ENCODE measurements around the gene GLIS2. TPM values are rescaled to one million over a fixed set of nuclear protein-coding genes. Genes with fewer than 3 reads are reported as not detected.

GLIS2 gene
- total RNA-seq, 1 experiment from 2014 or later = 22.1 TPM

DNA sequence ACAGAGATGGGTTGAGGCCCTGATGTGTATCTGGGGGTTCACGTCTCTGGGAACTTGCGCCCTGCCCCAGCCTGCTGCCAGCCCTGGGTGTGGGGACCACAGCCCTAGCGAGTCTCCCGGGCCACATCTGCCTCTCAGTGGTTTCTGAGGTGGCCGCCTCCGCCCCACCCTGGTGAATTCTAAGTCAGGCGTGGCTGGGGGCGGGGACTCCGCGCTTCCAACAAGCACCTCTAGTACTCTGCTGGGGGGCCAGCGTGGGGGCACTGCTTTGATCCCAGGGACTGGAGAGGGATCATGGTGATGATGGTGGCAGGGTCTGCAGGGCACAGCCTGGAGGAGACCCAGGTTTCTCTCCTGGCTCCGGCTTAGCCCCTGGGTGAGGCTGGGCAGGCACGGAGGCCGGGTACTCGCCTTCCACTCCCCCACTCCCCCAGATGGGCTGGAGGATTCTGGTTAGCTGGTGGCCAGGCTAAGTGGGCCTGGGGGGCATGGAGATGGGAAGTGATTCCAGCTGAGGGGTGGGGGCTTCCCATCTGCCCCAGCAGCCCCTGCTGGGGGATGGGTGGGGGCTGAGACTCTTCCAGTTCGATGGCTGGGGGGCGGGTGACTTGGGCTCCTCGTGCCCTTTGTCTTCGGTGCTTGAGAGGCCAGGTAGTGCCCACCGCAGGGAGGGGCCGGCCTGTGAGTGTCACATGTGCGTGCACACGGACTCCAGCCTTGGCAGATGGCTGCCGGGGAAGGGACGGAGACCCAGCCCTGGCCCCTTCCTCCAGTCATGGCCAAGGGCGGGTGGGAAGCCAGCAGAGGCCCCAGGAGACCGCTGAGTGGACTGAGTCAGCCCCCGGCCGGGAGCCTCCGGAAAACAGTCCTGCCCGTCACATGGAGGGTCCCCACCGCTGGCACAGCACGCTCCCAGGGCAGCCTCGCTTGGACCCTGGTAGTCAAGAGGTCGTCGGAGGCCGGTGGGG, 3.9 kb downstream of the GLIS2 start:
- H3K36me3 Mint-ChIP-seq (ENCODE audit: insufficient read depth, unreplicated experiment) = peaks cover 39% of the 10 kb centered on the region
- intact Hi-C loops (cut with micrococcal nuclease; ENCODE audit: unreplicated experiment) = no loop called here
- DNase-seq = no peak
- no peak overlapping the region for H3K4me3 Mint-ChIP-seq (ENCODE audit: low read depth, unreplicated experiment)
- CTCF ChIA-PET = interaction anchor here (0.6 kb wide), 2 partner anchors 17 to 97 kb away, joined by 3 to 5 read pairs; no protein-coding TSS in a partner anchor
- TF ChIP-seq, protein P1, sequence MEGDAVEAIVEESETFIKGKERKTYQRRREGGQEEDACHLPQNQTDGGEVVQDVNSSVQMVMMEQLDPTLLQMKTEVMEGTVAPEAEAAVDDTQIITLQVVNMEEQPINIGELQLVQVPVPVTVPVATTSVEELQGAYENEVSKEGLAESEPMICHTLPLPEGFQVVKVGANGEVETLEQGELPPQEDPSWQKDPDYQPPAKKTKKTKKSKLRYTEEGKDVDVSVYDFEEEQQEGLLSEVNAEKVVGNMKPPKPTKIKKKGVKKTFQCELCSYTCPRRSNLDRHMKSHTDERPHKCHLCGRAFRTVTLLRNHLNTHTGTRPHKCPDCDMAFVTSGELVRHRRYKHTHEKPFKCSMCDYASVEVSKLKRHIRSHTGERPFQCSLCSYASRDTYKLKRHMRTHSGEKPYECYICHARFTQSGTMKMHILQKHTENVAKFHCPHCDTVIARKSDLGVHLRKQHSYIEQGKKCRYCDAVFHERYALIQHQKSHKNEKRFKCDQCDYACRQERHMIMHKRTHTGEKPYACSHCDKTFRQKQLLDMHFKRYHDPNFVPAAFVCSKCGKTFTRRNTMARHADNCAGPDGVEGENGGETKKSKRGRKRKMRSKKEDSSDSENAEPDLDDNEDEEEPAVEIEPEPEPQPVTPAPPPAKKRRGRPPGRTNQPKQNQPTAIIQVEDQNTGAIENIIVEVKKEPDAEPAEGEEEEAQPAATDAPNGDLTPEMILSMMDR (IDR thresholded peaks at IDR 0.05; ENCODE audit: unreplicated experiment) = no peak
- H3K27me3 Mint-ChIP-seq (ENCODE audit: unreplicated experiment) = no peaks in the 10 kb centered on the region
- H3K27ac Mint-ChIP-seq (ENCODE audit: unreplicated experiment) = no peak overlapping the region
- no peaks in the 10 kb centered on the region for H3K9me3 Mint-ChIP-seq (ENCODE audit: low read depth, unreplicated experiment)
- peaks cover 15% of the 10 kb centered on the region for H3K4me1 Mint-ChIP-seq (ENCODE audit: low read depth, unreplicated experiment)
- BruUV-seq (replicated peaks) = no TSS peak

DNA sequence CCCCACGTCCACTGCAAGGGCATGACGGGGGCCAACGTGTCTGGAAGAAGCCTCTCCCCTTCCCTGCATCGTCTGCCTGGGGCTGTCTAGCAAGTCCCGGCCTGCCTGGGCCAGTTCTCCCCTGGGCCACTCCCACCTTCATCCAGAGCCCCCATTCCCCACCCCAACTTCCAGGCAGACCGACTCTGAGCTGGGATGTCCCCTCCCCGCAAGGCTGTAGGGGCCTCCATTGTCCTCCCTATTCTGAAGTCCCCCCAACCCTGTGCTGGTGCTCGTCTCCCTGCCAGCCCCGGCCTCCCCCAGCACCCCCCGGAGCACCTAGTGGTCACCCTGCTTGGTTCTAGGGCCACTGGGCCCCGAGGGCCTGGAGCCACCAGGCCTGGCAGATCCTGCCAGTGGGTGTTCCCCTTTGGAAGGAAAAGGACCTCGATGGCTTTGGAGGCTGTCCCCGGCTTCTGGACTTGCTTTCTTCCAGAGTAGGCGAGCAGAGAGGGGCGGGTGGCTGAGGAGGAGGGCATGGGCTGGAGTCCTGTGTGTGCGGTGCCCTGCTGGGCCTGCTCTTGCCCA, 4.8 kb downstream of the GLIS2 start:
- TF ChIP-seq, protein P1 (IDR thresholded peaks at IDR 0.05; ENCODE audit: unreplicated experiment) = no peak
- intact Hi-C loops (cut with micrococcal nuclease; ENCODE audit: unreplicated experiment) = no loop called here
- Mint-ChIP-seq H3K27me3 (ENCODE audit: unreplicated experiment) (no peaks in the 10 kb centered on the region), H3K36me3 (ENCODE audit: insufficient read depth, unreplicated experiment) (peaks cover 30% of the 10 kb centered on the region), H3K27ac (ENCODE audit: unreplicated experiment) (no peak overlapping the region), H3K4me3 (ENCODE audit: low read depth, unreplicated experiment) (no peak overlapping the region), H3K4me1 (ENCODE audit: low read depth, unreplicated experiment) (peaks cover 11% of the 10 kb centered on the region), H3K9me3 (ENCODE audit: low read depth, unreplicated experiment) (no peaks in the 10 kb centered on the region)
- CTCF ChIA-PET = no interaction called here
- BruUV-seq (replicated peaks) = no TSS peak
- DNase-seq = no peak

DNA sequence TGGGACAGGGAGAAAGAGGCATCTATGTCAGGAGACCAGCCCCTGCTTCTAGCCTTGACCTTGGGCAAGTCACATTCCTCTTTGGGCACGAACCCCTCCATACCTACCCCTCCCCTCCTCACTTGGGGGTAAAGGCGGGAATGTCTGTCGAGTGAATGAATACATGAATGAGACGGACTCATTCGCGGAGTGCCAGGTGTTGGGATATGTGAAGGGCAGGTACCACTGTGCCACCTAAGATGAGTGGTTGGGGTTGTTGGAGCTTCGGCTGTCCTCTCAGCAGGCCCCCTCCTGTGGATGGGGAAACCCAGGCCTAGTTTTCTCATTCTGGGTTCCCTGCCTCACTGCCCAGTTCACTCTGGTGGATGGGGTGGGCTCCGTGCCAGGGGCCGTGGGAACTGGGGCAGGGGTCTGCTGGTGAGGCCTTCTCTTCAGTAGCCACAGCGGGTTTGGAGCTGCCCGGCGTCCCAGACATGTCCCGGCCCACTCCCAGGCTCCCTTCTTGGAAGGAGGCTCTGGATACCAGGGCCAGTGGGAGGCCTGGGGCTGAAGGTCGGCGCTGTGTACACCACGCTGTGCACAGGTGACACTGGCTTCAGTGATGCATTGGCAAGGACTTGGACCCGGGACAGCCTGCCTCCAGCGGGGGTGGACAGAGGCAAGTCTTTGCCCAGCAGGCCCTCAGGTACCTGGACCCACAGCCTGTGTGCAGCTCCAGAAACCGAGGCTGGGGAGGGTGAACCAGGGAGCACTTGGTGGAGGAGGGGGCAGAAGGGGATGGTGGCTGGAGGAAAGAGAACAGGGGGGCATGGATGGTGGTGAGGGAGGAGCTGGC, 5.6 kb downstream of the GLIS2 start:
- CTCF ChIA-PET = interaction anchor here (0.7 to 2.4 kb wide), 2 partner anchors 12 to 19 kb away, joined by 4 to 7 read pairs; no protein-coding TSS in a partner anchor
- peaks cover 25% of the 10 kb centered on the region for H3K36me3 Mint-ChIP-seq (ENCODE audit: insufficient read depth, unreplicated experiment)
- no peak for DNase-seq
- H3K4me1 Mint-ChIP-seq (ENCODE audit: low read depth, unreplicated experiment) = peaks cover 11% of the 10 kb centered on the region
- TF ChIP-seq, protein P1 (IDR thresholded peaks at IDR 0.05; ENCODE audit: unreplicated experiment) = no peak
- BruUV-seq (replicated peaks) = no TSS peak
- no peak overlapping the region for H3K27ac Mint-ChIP-seq (ENCODE audit: unreplicated experiment)
- H3K27me3 Mint-ChIP-seq (ENCODE audit: unreplicated experiment) = no peaks in the 10 kb centered on the region
- intact Hi-C loops (cut with micrococcal nuclease; ENCODE audit: unreplicated experiment) = no loop called here
- no peak overlapping the region for H3K4me3 Mint-ChIP-seq (ENCODE audit: low read depth, unreplicated experiment)
- H3K9me3 Mint-ChIP-seq (ENCODE audit: low read depth, unreplicated experiment) = no peaks in the 10 kb centered on the region
